BJ (cell line): ENCODE measurements around the gene SH2D1B. TPM values are rescaled to one million over a fixed set of nuclear protein-coding genes. Genes with fewer than 3 reads are reported as not detected.

Experiments
- CTCF ChIA-PET: fragments of 350-600 bp; formaldehyde crosslinking; extraction: SDS; loops from one replicate; lab custom pipeline; 2021; ENCODE audit warnings: antibody characterized with exemption, inconsistent platforms; lab: Yijun Ruan, JAX
- POLR2A ChIA-PET: fragments of 300-600 bp; sonication (Branson Sonifier 250); formaldehyde crosslinking; extraction: SDS; loops from one replicate; lab custom pipeline; 2021; ENCODE audit warnings: antibody characterized with exemption; lab: Charles Lee
- DNase-seq: peaks from one replicate; pipeline ENCODE4 v3.0.0-alpha.2; 2011; ENCODE audit warnings: low read depth
- H3K27me3 ChIP-seq: 2 replicates; pipeline ENCODE4 v1.6.0; 2011; ENCODE audit warnings: low read length; ENCODE audit not compliant: control insufficient read depth, insufficient read depth
- H3K36me3 ChIP-seq: 2 replicates; pipeline ENCODE4 v1.5.1; 2011; ENCODE audit warnings: low read length; ENCODE audit not compliant: control insufficient read depth, insufficient read depth
- H3K4me3 ChIP-seq: 2 replicates; pipeline ENCODE4 v1.5.1; 2011; ENCODE audit warnings: low read depth, mild to moderate bottlenecking, control low read depth, low read length
- CTCF ChIP-seq: IDR thresholded peaks from 2 replicates; pipeline ENCODE4 v1.5.1; 2011; ENCODE audit warnings: low read depth, mild to moderate bottlenecking, control low read depth, inconsistent platforms, low read length, moderate library complexity; ENCODE audit not compliant: insufficient read depth
- polyA plus RNA-seq: library from polyadenylated mRNA; depleted of rRNA; stranded (reverse); fragments of >200 nt; gene quantifications from 2 replicates; pipeline ENCODE4 v1.2.3, GENCODE V29; 2011

The SH2D1B gene
- polyA plus RNA-seq, 1 experiment: not detected

GRCh38 chr1:162376691-162377090 lies 35.2 kb downstream of the SH2D1B start, which contains the start of gene SPATA46:
Gene SPATA46, minus strand, starts transcription at chr1:162376854. Its CDS starts 64 bp downstream, at chr1:162376790.
- Histone ChIP-seq H3K4me3 (no peak within 1 kb of the TSS), H3K27me3 (no peaks in the 10 kb centered on the region), H3K36me3 (no peaks in the 10 kb centered on the region)
- POLR2A ChIA-PET: no interaction called here
- TF ChIP-seq CTCF: no peak
- no peak for DNase-seq
- CTCF ChIA-PET: no interaction called here

GRCh38 chr1:162375463-162375862 lies 36.5 kb downstream of the SH2D1B start:
- CTCF ChIA-PET: interaction anchor here (0.7 kb wide), 1 partner anchor 12 kb away, joined by 3 read pairs; no protein-coding TSS in a partner anchor
- H3K36me3 ChIP-seq: no peaks in the 10 kb centered on the region
- POLR2A ChIA-PET: no interaction called here
- no peaks in the 10 kb centered on the region for H3K27me3 ChIP-seq
- DNase-seq: no peak
- no peak for TF ChIP-seq CTCF
- H3K4me3 ChIP-seq: no peak overlapping the region

GRCh38 chr1:162374406-162374805 lies 37.5 kb downstream of the SH2D1B start:
- ChIA-PET CTCF (interaction anchor here (0.8 kb wide), 1 partner anchor 17 kb away, joined by 3 read pairs; no protein-coding TSS in a partner anchor), POLR2A (no interaction called here)

GRCh38 chr1:162373541-162374260 lies 38.2 kb downstream of the SH2D1B start:
- DNase-seq: peak; percentile 49
- Histone ChIP-seq H3K27me3 (no peaks in the 10 kb centered on the region), H3K4me3 (no peak overlapping the region), H3K36me3 (no peaks in the 10 kb centered on the region)
- POLR2A ChIA-PET: no interaction called here
- CTCF ChIA-PET: interaction anchor here (0.8 to 2.0 kb wide), 2 partner anchors 16 kb away, joined by 3 to 5 read pairs; no protein-coding TSS in a partner anchor
- TF ChIP-seq CTCF: no peak

More at GRCh38 chr1:162374406-162374805, 37.5 kb downstream of the SH2D1B start:
- DNase-seq: no peak
- H3K36me3 ChIP-seq: no peaks in the 10 kb centered on the region
- no peak overlapping the region for H3K4me3 ChIP-seq
- no peak for TF ChIP-seq CTCF
- no peaks in the 10 kb centered on the region for H3K27me3 ChIP-seq

- Histone ChIP-seq H3K27me3 (no peaks in the 10 kb centered on the region), H3K4me3 (no peak overlapping the region), H3K36me3 (no peaks in the 10 kb centered on the region)
- TF ChIP-seq CTCF: no peak
- ChIA-PET POLR2A (no interaction called here), CTCF (interaction anchor here (2.0 kb wide), 2 partner anchors 9 to 15 kb away, joined by 5 to 9 read pairs; partner anchors contain the start of gene C1orf226)
- no peak for DNase-seq
These were observed 38.9 kb downstream of the SH2D1B start for GRCh38 chr1:162373072-162373427.
